Bronchial epithelial cell (primary cell): ENCODE data around the gene CCDC138. TPM values are rescaled to one million over a fixed set of nuclear protein-coding genes. Genes with fewer than 3 reads are reported as not detected.

ENCODE experiments used
- DNase-seq: peaks from one replicate; pipeline ENCODE4 v3.0.0-alpha.2; 2010; ENCODE audit warnings: low read depth
- FAIRE-seq: peaks from 2 replicates; lab custom pipeline; 2011; peaks lifted over from hg19 to GRCh38; lab: Jason Lieb, UNC
- H3K27me3 ChIP-seq: 2 replicates; pipeline ENCODE4 v1.5.1; 2011; ENCODE audit warnings: low read length; ENCODE audit not compliant: control insufficient read depth, insufficient read depth
- H3K36me3 ChIP-seq: 2 replicates; pipeline ENCODE4 v1.5.1; 2011; ENCODE audit warnings: low read length; ENCODE audit not compliant: control insufficient read depth, insufficient read depth
- H3K4me3 ChIP-seq: 2 replicates; pipeline ENCODE4 v1.5.1; 2011; ENCODE audit warnings: mild to moderate bottlenecking, low read depth, low read length, control low read depth
- CTCF ChIP-seq: IDR thresholded peaks from 2 replicates; pipeline ENCODE4 v1.5.1; 2011; ENCODE audit warnings: mild to moderate bottlenecking, moderate library complexity, low read length, control low read depth, inconsistent platforms; ENCODE audit not compliant: insufficient read depth, severe bottlenecking
- total RNA-seq: library from RNA; depleted of rRNA; stranded (reverse); fragments of >200 nt; gene quantifications from 2 replicates; pipeline ENCODE4 v1.2.1, GENCODE V29; 2014

CCDC138 gene
- total RNA-seq, 1 donor from 2014 or later, result 3.4 TPM

GRCh38 chr2:108870069-108870644 is 83.6 kb downstream of the CCDC138 start:
- FAIRE-seq, result no peak

GRCh38 chr2:108877506-108877905 is 90.9 kb downstream of the CCDC138 start:
- no peak for TF ChIP-seq CTCF
- FAIRE-seq, result no peak
- Histone ChIP-seq H3K27me3 (no peaks in the 10 kb centered on the region), H3K4me3 (no peak overlapping the region), H3K36me3 (no peaks in the 10 kb centered on the region)
- no peak for DNase-seq

More at GRCh38 chr2:108870069-108870644, 83.6 kb downstream of the CCDC138 start:
- H3K36me3 ChIP-seq, result no peaks in the 10 kb centered on the region
- no peak for DNase-seq
- H3K4me3 ChIP-seq, result no peak overlapping the region
- no peaks in the 10 kb centered on the region for H3K27me3 ChIP-seq
- TF ChIP-seq CTCF, result no peak

GRCh38 chr2:108878276-108878675 is 91.7 kb downstream of the CCDC138 start:
- no peak for FAIRE-seq
- no peak for DNase-seq
- Histone ChIP-seq H3K27me3 (no peaks in the 10 kb centered on the region), H3K36me3 (no peaks in the 10 kb centered on the region), H3K4me3 (no peak overlapping the region)
- TF ChIP-seq CTCF, result no peak

DNA sequence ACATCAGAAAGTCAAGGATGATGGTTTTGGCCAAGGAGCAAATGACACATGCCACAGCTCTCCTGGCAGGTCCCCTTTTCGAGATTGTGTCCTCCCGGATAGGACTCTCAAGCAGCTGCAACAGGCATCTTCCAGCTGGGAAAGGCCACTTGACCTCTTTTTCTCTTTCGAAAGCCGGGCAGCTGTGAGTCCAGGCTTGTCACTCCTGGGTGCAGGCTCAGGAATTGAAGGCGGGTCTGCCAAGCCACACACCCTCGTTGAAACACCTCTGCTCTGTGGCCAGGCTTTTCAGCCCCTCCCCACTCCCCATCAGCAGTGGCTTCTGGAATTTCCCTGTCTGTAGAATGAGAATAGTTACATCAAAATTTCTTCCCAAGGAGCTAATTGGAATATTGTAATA is 98.0 kb downstream of the CCDC138 start:
- no peak for FAIRE-seq
- Histone ChIP-seq H3K36me3 (no peaks in the 10 kb centered on the region), H3K27me3 (no peaks in the 10 kb centered on the region), H3K4me3 (no peak overlapping the region)
- DNase-seq, result peak; percentile 15
- TF ChIP-seq CTCF, result no peak

DNA sequence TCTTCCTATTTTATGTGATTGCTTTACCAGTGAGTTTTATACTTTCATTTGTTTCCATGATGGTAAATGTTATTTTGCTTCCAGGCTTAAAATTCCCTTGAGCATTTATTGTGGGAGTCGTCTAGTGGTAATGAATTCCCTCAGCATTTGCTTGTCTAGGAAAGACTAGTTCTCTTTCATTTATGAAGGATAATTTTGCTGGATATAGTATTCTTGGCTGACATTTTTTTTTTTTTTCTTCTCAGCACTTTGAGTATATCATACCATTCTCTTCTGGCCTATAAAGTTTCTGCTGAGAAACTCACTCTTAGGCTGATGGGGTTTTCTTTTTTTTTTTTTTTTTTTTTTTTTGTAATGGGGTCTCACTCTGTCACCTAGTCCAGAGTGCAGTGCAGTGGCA is 103.3 kb downstream of the CCDC138 start:
- no peaks in the 10 kb centered on the region for H3K27me3 ChIP-seq
- no peak overlapping the region for H3K4me3 ChIP-seq
- DNase-seq, result no peak
- FAIRE-seq, result no peak
- H3K36me3 ChIP-seq, result no peaks in the 10 kb centered on the region
- TF ChIP-seq CTCF, result no peak

DNA sequence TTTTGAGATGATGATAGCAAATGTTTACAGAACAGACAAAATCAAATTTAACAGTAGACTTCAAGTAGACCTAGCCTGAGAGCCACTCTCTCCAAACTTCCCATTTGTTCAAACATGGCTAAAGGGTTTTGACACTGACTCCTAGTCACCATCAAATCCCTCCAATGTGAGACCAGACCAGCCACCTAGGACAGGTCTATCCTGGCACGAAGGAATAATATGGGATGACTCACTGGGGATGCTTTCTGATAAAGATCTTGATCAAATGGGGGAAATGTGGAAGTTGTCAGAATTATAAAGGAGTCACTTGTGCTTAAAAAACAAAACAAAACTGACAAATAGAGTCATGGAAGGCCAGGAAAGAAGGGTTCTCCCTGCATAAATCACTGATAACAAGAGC is 106.7 kb downstream of the CCDC138 start:
- no peaks in the 10 kb centered on the region for H3K36me3 ChIP-seq
- no peak for TF ChIP-seq CTCF
- DNase-seq, result no peak

More for the DNA sequence above, 106.7 kb downstream of the CCDC138 start:
- no peak for FAIRE-seq
- H3K4me3 ChIP-seq, result no peak overlapping the region
- no peaks in the 10 kb centered on the region for H3K27me3 ChIP-seq
